Measurements from ENCODE around the gene TINAGL1.

Gene TINAGL1, protein sequence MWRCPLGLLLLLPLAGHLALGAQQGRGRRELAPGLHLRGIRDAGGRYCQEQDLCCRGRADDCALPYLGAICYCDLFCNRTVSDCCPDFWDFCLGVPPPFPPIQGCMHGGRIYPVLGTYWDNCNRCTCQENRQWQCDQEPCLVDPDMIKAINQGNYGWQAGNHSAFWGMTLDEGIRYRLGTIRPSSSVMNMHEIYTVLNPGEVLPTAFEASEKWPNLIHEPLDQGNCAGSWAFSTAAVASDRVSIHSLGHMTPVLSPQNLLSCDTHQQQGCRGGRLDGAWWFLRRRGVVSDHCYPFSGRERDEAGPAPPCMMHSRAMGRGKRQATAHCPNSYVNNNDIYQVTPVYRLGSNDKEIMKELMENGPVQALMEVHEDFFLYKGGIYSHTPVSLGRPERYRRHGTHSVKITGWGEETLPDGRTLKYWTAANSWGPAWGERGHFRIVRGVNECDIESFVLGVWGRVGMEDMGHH

DNA sequence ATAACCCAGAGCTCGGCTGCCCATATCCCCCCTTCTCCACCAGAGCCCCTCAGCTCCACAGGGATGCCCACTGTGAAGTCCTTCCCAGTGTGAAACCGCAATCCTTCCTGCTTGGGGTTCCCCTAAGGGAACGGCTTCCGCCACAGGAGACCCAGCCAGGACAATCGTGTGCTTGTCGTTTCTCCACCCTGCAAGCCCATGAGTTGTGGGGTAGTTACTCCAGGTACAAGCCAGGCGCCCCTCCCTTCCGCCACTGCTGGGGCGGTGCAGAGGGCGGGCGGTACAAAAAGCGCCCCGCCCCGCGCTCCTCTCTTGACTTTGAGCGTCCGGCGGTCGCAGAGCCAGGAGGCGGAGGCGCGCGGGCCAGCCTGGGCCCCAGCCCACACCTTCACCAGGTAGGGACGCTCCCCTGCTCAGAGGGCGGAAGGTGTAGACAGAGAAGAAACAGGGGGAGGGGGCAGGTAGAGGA lies at the start of gene TINAGL1:
TINAGL1 (plus strand) TSS at position 315 of the 469 bp plus-strand sequence. CDS start 634 bp downstream, outside the sequence.
- no peak for DNase-seq (ENCODE audit: low read depth)

DNA sequence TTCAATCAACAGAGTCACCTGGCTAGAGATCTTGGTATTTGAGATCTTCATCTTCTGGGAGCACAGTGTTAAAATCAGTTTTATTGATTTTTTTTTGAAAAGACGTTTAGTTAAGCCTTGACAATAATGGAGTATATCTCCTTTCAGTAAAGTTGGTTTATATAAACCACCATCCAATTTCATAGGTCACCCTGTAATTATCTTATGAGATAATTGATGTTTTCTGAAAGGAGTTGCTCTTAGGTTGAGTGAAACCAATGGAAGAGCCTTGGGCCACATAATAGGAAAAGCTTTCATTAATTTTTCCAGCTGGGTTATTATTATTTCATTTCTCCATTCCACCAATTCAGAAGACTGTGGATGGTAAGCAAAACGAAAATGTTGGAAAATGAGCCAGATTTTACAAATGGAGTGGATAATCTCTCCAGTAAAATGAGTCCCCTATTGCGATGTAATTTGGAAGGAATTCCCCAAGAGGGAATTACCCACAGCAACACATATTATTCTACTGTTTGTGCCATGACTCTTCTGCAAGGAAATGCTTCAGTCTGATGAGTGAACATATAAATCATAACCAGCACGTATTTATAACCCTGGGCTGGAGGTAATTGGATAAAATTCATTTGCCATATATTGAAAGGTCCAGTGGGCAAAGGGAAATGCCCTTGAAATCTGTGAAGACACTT lies 46.2 kb upstream of the TINAGL1 start:
- no peak for DNase-seq (ENCODE audit: low read depth)

GRCh38 chr1:31531177-31531999 lies 44.9 kb upstream of the TINAGL1 start:
- DNase-seq (ENCODE audit: low read depth): no peak

GRCh38 chr1:31532173-31532572 lies 44.1 kb upstream of the TINAGL1 start:
- no peak for DNase-seq (ENCODE audit: low read depth)

GRCh38 chr1:31535561-31535960 lies 40.8 kb upstream of the TINAGL1 start:
- DNase-seq (ENCODE audit: low read depth): no peak

GRCh38 chr1:31539329-31539728 lies 37.0 kb upstream of the TINAGL1 start:
- no peak for DNase-seq (ENCODE audit: low read depth)

- no peak for DNase-seq (ENCODE audit: low read depth)
These were observed 35.1 kb upstream of the TINAGL1 start for GRCh38 chr1:31541194-31541593.

DNA sequence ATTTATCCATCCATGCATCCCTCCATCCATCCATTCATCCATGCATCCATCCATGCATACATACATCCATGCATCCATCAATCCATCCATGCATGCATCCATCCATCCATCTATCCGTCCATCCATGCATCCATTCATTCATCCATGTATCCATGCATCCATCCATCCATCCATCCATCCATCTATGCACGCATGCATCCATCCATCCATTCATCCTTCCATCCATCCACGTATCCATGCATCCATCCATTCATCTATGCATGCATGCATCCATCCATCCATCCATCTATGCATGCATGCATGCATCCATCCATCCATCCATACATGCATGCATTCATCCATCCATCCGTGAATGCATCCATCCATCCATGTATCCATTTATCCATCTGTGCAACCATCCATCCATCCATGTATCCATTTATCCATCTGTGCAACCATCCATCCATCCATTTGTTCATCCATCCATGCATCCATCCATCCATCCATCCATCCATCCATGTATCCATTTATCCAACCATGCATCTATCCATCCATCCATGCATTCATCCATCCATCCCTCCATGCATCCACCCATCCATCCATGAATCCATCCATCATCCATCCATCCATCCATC lies 30.3 kb upstream of the TINAGL1 start:
- DNase-seq (ENCODE audit: low read depth): no peak

- no peak for DNase-seq (ENCODE audit: low read depth)
These were observed 27.8 kb upstream of the TINAGL1 start for GRCh38 chr1:31548534-31548906.

- peak; percentile 69 for DNase-seq (ENCODE audit: low read depth)
These were observed 27.2 kb upstream of the TINAGL1 start for GRCh38 chr1:31548907-31549808.

GRCh38 chr1:31549809-31550620 lies 26.3 kb upstream of the TINAGL1 start:
- DNase-seq (ENCODE audit: low read depth): no peak

GRCh38 chr1:31551208-31551607 lies 25.1 kb upstream of the TINAGL1 start:
- no peak for DNase-seq (ENCODE audit: low read depth)

DNA sequence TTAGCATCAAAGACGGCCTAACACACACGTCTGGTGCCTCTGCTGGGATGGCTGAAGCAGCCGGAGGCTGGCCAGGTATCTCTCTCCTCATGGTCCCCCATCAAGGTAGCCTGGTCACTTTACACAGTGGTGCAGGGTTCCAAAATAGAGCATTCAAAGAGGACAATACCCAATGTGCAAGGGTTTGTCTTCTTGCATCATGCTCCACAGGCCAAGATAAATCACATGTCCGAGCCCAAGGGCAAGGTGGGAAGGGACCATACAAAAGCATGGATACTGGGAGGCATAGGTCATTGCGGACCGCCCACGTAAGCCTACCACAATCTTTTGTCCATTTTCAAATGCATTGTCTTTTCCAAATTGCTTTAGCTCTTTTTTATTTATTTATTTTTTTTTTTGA lies 23.8 kb upstream of the TINAGL1 start:
- DNase-seq (ENCODE audit: low read depth): no peak

DNA sequence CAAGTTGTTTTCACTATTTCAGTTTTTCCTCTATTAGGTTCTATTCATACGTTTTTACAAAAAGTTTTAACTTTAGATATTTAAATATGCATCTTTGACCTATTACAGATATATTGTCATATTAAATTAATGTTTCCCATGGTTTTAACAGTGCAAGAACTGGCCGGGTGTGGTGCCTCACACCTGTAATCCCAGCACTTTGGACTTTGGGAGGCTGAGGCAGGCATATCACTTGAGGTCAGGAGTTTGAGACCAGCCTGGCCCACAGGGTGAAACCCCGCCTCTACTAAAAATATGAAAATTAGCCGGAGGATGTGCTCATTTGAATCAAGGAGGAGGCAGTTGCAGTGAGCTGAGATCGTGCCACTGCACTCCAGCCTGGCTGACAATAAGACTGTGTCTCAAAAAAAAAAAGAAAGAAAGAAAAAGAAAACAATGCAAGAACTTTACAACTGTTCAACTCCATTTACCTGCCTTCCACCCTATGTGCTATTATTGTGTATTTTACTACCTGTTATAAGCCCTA lies 19.8 kb upstream of the TINAGL1 start:
- DNase-seq (ENCODE audit: low read depth): no peak

GRCh38 chr1:31559715-31560114 lies 16.6 kb upstream of the TINAGL1 start:
- no peak for DNase-seq (ENCODE audit: low read depth)

DNA sequence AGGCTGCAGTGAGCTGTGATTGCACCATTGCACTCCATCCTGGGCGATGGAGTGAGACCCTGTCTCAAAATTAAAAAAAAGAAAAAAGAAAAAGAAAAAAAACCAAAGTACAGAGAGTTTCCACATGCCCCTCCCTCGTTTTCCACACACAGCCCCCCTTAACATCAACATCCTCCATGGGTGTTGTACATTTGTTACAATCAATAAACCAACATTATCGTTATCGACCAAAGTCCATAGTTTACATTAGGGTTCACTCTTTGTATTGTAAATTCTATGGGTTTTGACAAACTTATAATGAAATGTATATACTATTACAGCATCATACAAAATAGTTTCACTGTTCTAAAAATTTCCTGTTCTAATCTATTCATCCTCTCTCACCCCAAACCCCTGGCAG lies 15.9 kb upstream of the TINAGL1 start:
- no peak for DNase-seq (ENCODE audit: low read depth)

DNA sequence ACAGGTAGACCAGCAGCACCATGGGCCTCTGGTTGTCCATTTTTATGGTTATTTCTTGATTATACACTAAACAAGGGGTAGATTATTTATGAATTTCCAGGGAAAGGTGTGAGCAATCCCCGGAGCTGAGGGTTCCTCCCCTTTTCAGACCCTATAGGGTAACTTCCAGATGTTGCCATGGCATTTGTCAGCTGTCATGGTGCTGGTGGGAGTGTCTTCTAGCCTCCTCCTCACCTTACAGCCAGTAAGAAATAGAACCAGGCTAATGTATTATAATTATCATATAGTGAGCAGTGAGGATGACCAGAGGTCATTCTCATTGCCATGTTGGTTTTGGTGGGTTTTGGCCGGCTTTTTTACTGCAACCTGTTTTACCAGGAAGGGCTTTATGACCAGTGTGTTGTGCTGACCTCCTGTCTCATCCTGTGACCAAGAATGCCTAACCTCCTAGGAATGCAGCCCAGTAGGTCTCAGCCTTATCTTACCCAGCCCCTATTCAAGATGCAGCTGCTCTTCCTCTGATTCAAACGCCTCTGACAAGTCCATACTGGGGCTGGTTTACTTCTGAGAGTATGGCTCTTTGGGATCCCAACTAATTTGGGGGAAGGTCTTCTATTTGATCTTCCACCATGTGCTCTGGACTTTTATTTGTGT lies 13.5 kb upstream of the TINAGL1 start:
- DNase-seq (ENCODE audit: low read depth): no peak

GRCh38 chr1:31564606-31564989 lies 11.7 kb upstream of the TINAGL1 start:
- DNase-seq (ENCODE audit: low read depth): no peak

GRCh38 chr1:31567956-31568570 lies 8.3 kb upstream of the TINAGL1 start:
- DNase-seq (ENCODE audit: low read depth): no peak
